ENCODE data around the gene PIEZO2. TPM values are rescaled to one million over a fixed set of nuclear protein-coding genes. Genes with fewer than 3 reads are reported as not detected.

PIEZO2 gene
- total and polyA plus RNA-seq, 7 donors: 1.4 to 35.2 (median 25.1) TPM; not detected in 1

DNA sequence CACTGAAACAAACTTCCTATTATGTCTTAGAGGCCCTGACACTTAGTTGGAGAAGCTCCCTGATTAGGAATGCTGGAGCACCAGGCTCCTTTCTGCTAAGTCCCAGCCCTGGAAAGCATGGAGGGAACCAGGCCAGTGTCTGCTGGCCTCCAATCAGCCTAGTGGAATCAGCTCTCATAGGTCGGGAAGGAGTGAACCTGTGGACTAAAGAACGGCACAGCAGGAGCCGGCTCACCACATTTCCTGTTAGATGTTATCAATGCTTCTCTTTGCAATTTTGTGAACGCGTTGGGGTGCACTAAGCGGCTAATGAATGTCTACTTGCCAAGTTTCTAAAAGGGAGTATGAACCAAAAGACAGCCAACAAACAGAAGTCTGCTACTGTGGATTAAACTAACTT lies 326.9 kb downstream of the PIEZO2 start:
- TF ChIP-seq POLR2A (IDR thresholded peaks at IDR 0.05): no peak
- TF ChIP-seq EP300 (IDR thresholded peaks at IDR 0.05): no peak
- TF ChIP-seq, protein P1, sequence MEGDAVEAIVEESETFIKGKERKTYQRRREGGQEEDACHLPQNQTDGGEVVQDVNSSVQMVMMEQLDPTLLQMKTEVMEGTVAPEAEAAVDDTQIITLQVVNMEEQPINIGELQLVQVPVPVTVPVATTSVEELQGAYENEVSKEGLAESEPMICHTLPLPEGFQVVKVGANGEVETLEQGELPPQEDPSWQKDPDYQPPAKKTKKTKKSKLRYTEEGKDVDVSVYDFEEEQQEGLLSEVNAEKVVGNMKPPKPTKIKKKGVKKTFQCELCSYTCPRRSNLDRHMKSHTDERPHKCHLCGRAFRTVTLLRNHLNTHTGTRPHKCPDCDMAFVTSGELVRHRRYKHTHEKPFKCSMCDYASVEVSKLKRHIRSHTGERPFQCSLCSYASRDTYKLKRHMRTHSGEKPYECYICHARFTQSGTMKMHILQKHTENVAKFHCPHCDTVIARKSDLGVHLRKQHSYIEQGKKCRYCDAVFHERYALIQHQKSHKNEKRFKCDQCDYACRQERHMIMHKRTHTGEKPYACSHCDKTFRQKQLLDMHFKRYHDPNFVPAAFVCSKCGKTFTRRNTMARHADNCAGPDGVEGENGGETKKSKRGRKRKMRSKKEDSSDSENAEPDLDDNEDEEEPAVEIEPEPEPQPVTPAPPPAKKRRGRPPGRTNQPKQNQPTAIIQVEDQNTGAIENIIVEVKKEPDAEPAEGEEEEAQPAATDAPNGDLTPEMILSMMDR (IDR thresholded peaks at IDR 0.05): no peak
- no peak for TF ChIP-seq POLR2AphosphoS5 (IDR thresholded peaks at IDR 0.05)
- Histone ChIP-seq H3K36me3 (no peaks in the 10 kb centered on the region), H3K27me3 (no peaks in the 10 kb centered on the region), H3K4me3 (no peak overlapping the region), H3K4me1 (no peaks in the 10 kb centered on the region), H3K9me3 (peaks cover 0 to 4% (median 0%) of the 10 kb centered on the region in 4 donors), H3K27ac (no peak overlapping the region)
- DNase-seq: no peak
- intact Hi-C loops (cut with DNase I): no loop called here
- 17 to 56% methylated on average over 6 of the region's 6 CpGs for WGBS, 2 donors

DNA sequence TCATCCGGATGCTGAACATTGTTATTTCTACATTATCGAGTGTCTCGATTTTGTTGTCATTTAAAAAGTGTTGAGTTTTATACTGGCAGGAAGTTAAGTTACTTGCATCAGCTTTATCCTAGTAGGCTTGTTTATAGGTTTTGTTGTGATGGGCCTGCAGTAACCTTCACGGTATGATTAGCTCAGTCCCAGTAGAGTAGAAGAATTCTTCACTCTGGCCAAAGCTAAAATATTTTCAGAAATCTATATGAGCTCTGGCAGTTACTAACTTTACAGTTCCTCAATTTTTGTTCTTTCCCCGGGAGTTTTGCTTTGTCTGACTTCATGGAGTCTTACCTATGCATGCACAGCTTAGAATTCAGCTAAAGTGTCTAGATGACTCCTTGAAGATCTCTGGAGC lies 328.7 kb downstream of the PIEZO2 start:
- peaks cover 0 to 4% (median 0%) of the 10 kb centered on the region in 4 donors for H3K9me3 ChIP-seq
- H3K27ac ChIP-seq: no peak overlapping the region
- no peak overlapping the region for H3K4me3 ChIP-seq
- H3K27me3 ChIP-seq: no peaks in the 10 kb centered on the region
- DNase-seq: no peak
- no peaks in the 10 kb centered on the region for H3K36me3 ChIP-seq
- 76 to 92% methylated on average over 5 of the region's 5 CpGs for whole genome bisulfite sequencing, 2 donors
- intact Hi-C loops (cut with DNase I): no loop called here
- H3K4me1 ChIP-seq: no peaks in the 10 kb centered on the region
- TF ChIP-seq POLR2AphosphoS5 (IDR thresholded peaks at IDR 0.05) (no peak), EP300 (IDR thresholded peaks at IDR 0.05) (no peak), POLR2A (IDR thresholded peaks at IDR 0.05) (no peak)
- TF ChIP-seq, protein P1 (IDR thresholded peaks at IDR 0.05): no peak

DNA sequence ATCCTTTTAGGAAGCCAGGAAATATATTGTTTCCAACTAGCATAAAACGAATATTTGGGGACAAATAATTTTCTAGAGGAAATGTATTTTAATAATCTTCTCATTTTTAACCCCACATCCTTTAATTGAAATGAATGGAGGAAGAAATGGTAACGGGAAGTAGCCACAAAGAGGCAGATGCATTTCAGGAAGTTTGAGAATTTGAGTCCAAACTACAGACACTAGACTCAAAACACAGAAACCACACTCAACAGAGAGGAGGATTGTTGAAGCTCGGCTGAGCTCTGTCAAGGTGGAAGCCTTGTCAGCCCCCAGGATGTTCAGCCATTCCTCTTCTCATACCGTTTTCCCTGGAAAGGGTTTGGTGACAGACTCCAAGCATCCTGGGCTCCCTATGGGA lies 335.0 kb downstream of the PIEZO2 start:
- DNase-seq: no peak
- no peak overlapping the region for H3K27ac ChIP-seq
- H3K27me3 ChIP-seq: no peaks in the 10 kb centered on the region
- WGBS, 2 donors: 60 to 66% methylated on average over 4 of the region's 4 CpGs
- intact Hi-C loops (cut with DNase I): no loop called here
- H3K4me3 ChIP-seq: no peak overlapping the region
- no peaks in the 10 kb centered on the region for H3K9me3 ChIP-seq
- no peaks in the 10 kb centered on the region for H3K4me1 ChIP-seq
- H3K36me3 ChIP-seq: no peaks in the 10 kb centered on the region
- TF ChIP-seq EP300 (IDR thresholded peaks at IDR 0.05) (no peak), POLR2AphosphoS5 (IDR thresholded peaks at IDR 0.05) (no peak), POLR2A (IDR thresholded peaks at IDR 0.05) (no peak)
- TF ChIP-seq, protein P1 (IDR thresholded peaks at IDR 0.05): no peak

DNA sequence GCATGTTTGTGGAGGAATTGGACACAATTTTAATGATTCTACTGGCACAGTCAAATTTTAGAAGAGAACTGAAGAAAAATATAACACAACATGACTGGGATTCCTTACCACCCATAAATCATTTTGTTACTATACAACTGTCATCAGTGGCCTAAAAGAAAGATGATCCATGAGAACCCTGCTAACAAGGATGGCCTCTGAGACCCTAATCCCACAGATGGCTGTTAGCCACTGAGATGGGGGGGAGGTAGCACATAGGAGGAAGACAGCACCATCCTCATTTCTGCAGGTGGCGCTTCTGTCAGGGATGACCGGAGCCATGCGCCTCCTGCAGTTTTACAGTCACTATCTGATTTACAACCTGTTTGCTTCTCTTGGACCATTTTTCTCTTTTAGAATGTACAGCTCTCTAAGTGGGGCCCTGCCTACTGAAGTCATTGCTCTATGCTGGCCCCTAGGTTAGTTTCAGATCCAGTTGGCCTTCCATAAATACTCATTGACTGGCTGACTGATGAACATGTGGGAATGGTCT lies 343.7 kb downstream of the PIEZO2 start:
- Histone ChIP-seq H3K4me3 (no peak overlapping the region), H3K27ac (no peak overlapping the region), H3K9me3 (no peaks in the 10 kb centered on the region), H3K27me3 (no peaks in the 10 kb centered on the region), H3K4me1 (no peaks in the 10 kb centered on the region), H3K36me3 (no peaks in the 10 kb centered on the region)
- intact Hi-C loops (cut with DNase I): no loop called here
- no peak for DNase-seq
- 79 to 87% methylated on average over 3 of the region's 3 CpGs for WGBS, 2 donors
- TF ChIP-seq EP300 (IDR thresholded peaks at IDR 0.05) (no peak), POLR2A (IDR thresholded peaks at IDR 0.05) (no peak), POLR2AphosphoS5 (IDR thresholded peaks at IDR 0.05) (no peak)
- TF ChIP-seq, protein P1 (IDR thresholded peaks at IDR 0.05): no peak

DNA sequence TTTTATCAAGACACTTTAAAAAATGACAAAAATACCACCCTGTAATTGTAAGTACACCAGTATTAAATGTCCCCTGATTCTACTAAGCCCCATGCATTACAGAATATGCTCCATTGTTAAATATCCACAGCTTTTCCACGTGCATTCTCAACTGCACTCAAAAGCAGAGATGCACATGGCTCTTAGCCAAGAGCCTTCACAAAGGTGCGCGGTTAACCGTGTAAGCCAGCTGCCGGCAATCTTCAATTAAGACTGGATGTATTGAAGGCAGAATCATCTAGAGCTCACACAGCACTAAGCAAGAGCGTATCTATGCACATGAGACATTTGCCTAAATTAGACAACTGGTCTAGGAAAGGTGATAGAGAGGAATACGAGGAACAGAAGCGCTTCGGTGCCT lies 345.2 kb downstream of the PIEZO2 start:
- no peak for TF ChIP-seq EP300 (IDR thresholded peaks at IDR 0.05)
- TF ChIP-seq, protein P1 (IDR thresholded peaks at IDR 0.05): no peak
- TF ChIP-seq POLR2A (IDR thresholded peaks at IDR 0.05): no peak
- no peak for TF ChIP-seq POLR2AphosphoS5 (IDR thresholded peaks at IDR 0.05)
- no peaks in the 10 kb centered on the region for H3K36me3 ChIP-seq
- no peak overlapping the region for H3K27ac ChIP-seq
- no peak overlapping the region for H3K4me3 ChIP-seq
- no peaks in the 10 kb centered on the region for H3K27me3 ChIP-seq
- WGBS, 2 donors: 81 to 86% methylated on average over 9 of the region's 9 CpGs
- no peaks in the 10 kb centered on the region for H3K4me1 ChIP-seq
- no peak for DNase-seq
- intact Hi-C loops (cut with DNase I): no loop called here
- H3K9me3 ChIP-seq: no peaks in the 10 kb centered on the region
